ENCODE results near the gene BAIAP2. TPM values are rescaled to one million over a fixed set of nuclear protein-coding genes. Genes with fewer than 3 reads are reported as not detected.

The BAIAP2 gene
- total RNA-seq, 1 donor from 2014 or later, result 14.4 TPM

DNA sequence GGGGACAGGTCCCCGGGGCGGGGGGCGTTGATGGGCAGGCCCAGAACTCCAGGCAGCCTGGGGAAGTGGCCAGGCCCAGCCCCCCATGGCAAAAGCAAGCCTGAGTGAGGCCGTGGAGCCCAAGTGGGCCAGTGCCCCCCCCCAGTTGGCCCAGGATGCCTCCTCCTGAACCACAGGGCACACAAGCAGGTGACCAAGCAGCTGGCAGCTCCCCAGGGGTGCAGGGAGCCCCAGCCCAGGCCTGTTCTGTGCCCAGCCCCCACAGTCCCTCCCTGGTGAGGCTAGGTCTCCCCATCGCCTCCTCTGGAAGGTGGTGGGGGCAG lies 92.1 kb downstream of the BAIAP2 start:
- no peak for DNase-seq (ENCODE audit: low spot score in 2 of 2)
- Histone ChIP-seq H3K9me3 (no peaks in the 10 kb centered on the region), H3K36me3 (no peaks in the 10 kb centered on the region), H3K4me1 (no peaks in the 10 kb centered on the region), H3K27ac (no peak overlapping the region), H3K4me3 (no peak overlapping the region), H3K27me3 (no peaks in the 10 kb centered on the region)
- intact Hi-C loops (cut with DNase I), result no loop called here
- TF ChIP-seq CTCF (IDR thresholded peaks at IDR 0.05), result no peak

DNA sequence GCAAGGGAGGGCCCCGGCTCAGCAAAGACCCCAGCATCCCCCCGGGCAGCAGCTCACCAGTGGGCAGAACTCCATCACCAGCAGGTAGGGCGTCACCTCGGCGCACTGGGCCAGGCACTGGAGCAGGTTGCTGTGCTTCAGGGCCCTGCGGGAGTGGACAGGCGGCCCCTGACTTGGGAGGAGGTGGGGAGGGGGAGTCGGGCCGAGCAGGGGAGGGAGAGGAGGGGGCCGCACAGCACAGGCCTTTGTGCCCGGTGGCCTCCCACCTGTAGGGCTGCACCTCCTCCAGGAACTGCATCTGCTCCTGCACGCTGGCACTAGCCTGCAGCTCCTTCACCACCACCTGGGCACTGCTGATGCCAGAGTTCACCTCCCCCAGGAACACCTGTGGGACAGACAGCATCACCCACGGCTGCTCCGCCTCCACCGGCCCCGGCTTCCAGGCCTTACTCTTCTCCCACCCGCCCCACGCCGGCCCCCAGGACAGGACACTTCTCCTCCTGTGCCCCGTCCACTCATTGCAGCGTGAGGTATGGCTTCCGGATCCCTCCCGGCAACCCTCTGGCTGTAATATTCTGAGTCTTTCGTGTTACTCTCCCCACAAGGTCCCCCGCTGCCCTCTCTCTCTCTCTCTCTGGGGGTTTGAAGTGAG lies 92.7 kb downstream of the BAIAP2 start:
- Histone ChIP-seq H3K4me1 (no peaks in the 10 kb centered on the region), H3K36me3 (no peaks in the 10 kb centered on the region), H3K27ac (no peak overlapping the region), H3K27me3 (no peaks in the 10 kb centered on the region), H3K4me3 (no peak overlapping the region), H3K9me3 (no peaks in the 10 kb centered on the region)
- intact Hi-C loops (cut with DNase I), result no loop called here
- DNase-seq (ENCODE audit: low spot score in 2 of 2), result no peak
- no peak for TF ChIP-seq CTCF (IDR thresholded peaks at IDR 0.05)

DNA sequence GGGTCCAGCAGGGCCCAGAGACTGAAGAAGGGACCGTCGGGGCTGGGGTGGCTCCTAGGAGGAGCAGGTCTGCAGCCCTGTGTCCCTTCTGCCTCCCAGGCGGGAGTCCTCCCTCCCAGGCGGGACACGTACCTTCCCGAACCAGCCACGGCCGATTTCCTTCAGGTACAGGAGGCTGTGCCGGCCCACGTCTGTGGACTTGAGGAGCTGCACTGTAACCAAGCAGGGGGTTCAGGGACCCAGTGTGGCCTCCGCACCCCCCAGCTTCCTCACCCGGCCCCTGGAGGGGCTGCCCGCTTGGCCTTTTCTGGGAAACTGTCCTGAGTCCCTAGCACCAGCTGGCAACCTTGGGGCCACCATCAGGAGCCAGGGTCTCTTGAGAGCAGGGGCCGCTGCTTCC lies 93.4 kb downstream of the BAIAP2 start:
- Histone ChIP-seq H3K9me3 (no peaks in the 10 kb centered on the region), H3K4me1 (no peaks in the 10 kb centered on the region), H3K27me3 (no peaks in the 10 kb centered on the region), H3K36me3 (no peaks in the 10 kb centered on the region), H3K4me3 (no peak overlapping the region), H3K27ac (no peak overlapping the region)
- DNase-seq (ENCODE audit: low spot score in 2 of 2), result no peak
- intact Hi-C loops (cut with DNase I), result no loop called here
- TF ChIP-seq CTCF (IDR thresholded peaks at IDR 0.05), result no peak

DNA sequence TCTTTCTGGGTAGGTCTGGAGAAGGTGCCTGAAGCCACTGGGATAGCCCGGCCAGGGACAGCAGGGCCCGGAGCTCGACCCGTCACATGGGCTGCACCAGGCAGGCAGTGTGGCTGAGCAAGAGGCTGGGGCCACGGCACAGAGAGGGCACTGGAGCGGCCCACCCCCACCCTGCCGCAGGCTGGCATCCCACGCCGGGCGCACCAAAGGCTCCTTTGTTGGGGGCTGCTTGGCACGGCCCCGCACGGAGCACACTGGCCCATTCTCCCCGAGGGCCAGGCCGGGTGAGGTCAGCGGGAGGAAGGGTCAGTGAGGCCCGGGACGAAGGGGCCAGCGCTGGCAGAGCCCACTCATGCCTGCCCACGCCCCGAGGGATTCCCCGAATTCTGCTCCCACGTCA lies 93.8 kb downstream of the BAIAP2 start:
- Histone ChIP-seq H3K9me3 (no peaks in the 10 kb centered on the region), H3K36me3 (no peaks in the 10 kb centered on the region), H3K4me1 (no peaks in the 10 kb centered on the region), H3K27ac (no peak overlapping the region), H3K27me3 (no peaks in the 10 kb centered on the region), H3K4me3 (no peak overlapping the region)
- DNase-seq (ENCODE audit: low spot score in 2 of 2), result no peak
- intact Hi-C loops (cut with DNase I), result no loop called here
- no peak for TF ChIP-seq CTCF (IDR thresholded peaks at IDR 0.05)

- Histone ChIP-seq H3K27me3 (no peaks in the 10 kb centered on the region), H3K4me1 (no peaks in the 10 kb centered on the region), H3K36me3 (no peaks in the 10 kb centered on the region), H3K9me3 (no peaks in the 10 kb centered on the region), H3K4me3 (no peak overlapping the region), H3K27ac (no peak overlapping the region)
- intact Hi-C loops (cut with DNase I), result no loop called here
- TF ChIP-seq CTCF (IDR thresholded peaks at IDR 0.05), result no peak
- no peak for DNase-seq (ENCODE audit: low spot score in 2 of 2)
These were observed 94.3 kb downstream of the BAIAP2 start for GRCh38 chr17:81129289-81129688.

Measured in ascending aorta (tissue), 2 donors.